ENCODE data around the gene RAB11FIP3.

The RAB11FIP3 gene

DNA sequence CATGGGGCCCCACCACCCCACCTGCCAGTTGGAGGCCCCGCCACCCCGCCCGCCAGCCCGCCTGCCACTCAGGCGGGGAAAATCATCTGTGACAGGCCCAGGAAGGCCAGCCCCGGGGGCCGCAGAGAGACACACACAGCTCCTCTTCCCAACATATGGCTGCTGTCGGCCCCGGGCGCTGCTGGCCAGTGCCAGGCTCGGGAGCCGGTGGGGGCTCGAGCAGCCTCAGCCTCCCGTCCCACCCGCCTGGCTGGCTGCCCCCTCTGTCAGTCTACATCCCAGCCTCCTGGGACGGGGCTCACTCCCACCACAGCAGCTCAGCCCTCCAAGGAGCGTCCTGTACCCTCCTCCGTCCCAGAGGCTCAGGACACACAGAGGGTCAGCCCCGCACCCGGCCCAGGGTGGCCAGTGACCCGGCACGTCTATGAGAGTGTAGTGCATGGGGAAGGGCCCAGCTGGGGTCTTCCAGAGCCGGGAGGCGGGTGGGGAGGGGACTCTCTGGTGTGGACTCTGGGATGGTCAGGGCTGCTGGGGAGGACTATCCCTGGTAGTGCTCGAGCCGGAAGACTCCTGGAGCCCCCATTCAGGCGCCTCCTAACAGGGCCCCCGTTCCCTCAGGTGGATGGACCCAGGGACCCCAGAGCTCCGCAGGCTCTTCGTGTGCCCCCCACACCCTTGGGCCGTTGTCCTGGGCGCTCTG, 131.2 kb downstream of the RAB11FIP3 start:
- DNase-seq = peak; percentile 35

DNA sequence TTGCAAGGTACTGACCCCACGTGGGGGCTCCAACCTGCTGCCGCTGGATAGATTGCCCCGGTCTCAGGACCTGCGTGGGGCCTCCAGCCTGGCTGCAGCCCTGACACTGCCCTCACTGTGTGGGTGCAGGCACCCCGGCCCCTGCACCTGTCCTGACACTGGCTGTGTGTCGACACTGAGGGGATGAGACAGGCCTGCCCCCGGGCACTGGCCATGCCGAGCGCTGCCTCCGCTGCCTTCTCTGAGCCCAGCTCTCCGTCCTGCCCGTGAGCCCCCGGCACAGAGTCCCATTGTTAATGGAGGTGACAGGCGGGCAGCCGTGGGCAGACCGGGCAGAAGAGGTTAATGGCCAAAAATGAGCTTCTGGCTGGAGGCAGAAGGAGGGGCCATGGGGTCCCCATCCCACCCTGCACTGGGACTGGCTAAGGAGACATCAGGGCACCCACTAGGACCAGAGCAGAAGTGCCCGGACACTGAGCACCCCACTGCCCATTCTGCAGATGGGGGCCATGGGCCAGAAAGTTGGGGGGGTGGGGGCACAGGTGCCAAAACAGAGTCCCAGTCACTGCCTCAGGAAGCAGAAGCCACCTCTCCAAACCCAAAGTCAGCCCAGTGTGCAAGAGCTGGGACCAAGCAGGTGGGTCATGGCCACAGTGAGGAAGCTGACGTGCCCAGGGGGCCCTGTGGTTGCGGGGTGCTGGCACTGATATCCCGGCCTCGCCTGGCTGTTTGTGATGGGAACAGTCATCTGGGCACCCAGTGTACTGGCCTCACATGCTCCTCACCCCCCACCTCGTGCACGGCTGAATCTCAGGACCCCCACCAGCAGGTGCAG, 132.2 kb downstream of the RAB11FIP3 start:
- DNase-seq = no peak

DNA sequence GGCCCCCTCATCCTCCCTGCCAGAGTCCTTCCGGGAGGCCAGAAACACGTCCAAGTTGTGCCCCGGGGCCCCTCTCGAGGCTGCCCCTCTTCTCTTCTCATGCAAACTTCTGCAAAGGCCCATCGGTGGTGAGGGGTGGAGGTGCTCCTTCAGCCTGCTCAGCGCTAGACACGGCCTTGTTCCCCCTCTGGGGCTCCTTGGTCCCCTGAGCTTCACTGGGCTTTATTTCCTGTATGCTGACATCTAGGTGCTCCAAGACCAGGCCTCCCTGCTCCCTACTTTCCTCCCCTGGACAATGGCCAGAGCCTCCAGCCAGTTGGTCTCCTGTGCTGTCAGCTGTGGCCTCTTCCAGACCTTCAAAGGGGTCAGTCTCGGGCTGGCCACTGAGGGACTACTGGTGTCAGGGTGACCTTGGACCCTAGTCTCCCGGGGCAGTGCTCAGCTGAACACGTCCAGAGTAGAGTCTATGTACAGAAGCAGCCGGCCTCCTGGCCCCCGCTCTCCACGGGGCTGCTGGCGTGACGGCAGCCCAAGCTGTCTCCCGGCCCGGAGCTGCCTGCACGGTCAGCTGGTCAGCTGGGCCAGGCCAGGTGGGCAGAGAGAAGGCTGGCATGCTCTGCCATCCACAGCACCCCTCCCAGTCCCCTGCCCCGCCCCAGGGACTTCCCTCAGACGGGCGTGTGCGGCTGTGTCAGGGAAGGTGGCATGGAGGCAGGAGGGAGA, 133.0 kb downstream of the RAB11FIP3 start:
- no peak for DNase-seq

DNA sequence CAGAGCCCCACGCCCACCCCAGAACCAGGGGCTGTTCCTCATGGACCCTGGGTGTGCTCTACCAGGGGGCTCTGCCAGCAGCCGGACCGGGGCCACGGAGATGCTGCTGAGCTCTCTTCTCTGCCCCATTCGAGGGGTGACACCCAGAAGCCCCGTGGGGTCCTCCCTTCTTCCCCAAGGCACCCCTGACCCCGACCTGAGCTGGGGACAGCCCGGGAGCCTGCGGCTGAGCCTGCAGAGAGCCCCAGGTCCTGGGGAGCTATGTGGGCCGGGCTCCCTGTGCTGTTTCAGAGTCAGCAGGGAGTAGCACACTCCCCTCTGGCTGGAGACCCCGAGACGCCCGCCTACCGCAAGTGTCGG, 133.6 kb downstream of the RAB11FIP3 start:
- DNase-seq = no peak

DNA sequence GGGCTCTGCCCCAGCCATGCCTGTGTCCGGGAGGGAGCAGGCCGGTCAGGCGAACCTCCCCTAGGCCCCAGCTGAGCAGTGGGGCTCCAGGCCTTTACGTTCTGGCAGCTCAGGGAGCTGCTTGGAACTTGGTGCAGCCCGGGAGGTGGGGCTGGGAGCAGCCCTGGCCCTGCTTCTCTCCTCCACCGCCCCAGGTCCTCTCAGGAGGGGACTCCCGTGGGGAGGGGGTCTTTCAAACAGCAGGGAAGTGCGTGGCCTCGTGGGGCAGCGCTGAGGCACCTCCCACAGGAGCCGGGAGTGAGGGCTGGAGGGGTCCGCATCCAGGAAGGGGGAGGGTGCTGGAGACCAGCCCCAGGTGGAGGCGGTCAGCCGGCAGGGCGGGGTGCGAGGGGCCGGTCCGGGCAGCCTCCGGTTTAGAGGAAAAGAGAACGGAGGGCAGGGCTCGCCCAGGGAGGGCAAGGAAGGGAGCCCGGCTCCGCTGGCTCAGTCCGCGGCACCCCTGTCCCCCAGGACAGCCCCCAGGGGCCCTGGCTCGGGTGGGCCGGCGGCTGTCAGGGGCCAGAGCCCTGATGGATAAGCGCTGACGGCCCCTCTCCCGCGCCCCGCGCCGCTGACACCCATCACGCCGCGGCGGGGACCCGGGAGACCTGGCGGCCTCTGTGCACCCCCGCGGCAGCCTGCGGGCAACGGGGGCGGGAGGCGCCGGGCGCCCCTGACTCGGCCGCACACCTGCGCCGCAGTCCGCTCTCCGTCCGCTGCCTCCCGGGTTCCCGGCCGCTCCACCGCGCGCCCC, 134.2 kb downstream of the RAB11FIP3 start:
- no peak for DNase-seq

DNA sequence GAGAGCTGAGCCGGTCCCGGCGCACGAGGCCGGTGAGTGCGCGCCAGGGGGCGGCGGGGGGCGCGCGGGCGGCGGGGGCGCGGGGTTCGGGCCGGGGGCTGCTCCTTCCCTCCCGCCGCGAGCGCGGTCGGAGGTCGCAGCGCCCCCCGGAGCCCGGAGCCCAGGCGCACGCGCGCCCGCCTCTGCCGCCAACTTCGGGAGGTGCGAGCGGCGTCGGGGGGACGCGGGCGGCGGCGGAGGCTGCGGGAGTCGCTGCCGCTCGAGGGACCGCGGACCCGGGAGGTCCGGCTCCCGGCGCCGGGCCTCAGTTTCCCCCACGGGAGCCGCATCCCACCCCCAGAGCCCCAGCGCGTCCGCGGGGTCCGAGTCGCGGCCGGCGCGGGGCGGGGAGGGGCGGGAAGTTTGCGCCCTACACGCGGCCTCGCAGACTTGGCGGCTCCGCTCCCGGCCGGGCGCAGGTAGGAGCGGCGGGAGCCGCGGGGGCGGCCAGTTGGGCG, 134.8 kb downstream of the RAB11FIP3 start, which contains the start of gene PRR35:
Gene PRR35, plus strand, starts transcription at position 191 of the 497 bp plus-strand sequence. CDS start 2,901 bp downstream, outside the sequence.
- no peak for DNase-seq

DNA sequence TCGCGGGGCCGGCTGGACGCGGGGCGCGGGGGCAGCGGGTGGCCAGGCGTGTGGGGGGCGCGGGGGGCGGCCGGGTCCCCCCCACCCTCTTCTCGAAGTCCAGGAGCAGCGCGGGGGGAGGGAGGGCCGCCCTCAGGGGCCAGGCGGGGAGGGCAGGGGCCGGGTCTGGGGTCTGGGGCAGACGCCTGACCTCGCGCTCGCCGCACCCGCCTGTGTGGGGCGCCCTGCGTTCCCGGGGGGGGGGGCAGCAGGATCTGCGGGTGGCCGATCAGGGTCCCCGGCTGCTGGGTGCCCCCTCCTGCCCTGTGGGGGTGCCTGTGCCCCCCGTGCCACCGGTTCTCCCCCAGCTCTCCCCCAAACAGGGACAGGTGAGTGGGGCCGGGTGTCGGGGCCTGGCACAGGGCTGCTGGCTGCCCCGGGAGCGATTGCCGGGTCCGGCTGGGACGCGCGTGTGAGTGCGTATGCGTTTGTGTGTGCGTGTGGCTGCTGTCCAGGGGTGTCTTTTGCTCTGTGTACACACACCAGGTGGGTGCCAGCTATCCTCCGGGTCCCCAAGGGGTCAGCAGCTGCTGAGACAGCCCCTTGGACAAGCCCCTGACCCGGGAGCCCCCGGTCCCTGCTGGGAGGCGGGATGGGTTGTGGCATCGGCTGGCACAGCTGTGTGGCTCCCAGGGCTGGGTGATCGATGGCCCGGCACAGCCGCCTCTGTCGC, 135.4 kb downstream of the RAB11FIP3 start:
- DNase-seq = no peak

DNA sequence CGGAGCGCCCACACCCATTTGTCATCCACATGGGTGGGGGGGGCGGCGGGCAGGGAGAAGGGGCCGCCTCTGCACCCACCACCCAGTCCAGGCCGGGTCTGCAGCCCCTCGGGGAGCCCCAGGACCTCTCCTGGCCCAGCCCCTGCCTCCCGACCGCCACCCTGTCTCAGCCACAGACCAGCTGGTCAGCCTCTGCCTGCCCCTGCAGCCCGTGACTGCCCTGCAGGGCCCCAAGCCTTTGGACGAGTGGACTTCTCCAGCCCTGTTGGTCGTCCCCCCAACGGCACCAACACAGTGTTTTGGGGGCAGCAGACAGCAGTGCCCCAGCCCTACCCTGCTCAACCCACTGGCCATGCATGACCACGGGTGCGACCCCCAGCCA, 136.0 kb downstream of the RAB11FIP3 start:
- DNase-seq = no peak

DNA sequence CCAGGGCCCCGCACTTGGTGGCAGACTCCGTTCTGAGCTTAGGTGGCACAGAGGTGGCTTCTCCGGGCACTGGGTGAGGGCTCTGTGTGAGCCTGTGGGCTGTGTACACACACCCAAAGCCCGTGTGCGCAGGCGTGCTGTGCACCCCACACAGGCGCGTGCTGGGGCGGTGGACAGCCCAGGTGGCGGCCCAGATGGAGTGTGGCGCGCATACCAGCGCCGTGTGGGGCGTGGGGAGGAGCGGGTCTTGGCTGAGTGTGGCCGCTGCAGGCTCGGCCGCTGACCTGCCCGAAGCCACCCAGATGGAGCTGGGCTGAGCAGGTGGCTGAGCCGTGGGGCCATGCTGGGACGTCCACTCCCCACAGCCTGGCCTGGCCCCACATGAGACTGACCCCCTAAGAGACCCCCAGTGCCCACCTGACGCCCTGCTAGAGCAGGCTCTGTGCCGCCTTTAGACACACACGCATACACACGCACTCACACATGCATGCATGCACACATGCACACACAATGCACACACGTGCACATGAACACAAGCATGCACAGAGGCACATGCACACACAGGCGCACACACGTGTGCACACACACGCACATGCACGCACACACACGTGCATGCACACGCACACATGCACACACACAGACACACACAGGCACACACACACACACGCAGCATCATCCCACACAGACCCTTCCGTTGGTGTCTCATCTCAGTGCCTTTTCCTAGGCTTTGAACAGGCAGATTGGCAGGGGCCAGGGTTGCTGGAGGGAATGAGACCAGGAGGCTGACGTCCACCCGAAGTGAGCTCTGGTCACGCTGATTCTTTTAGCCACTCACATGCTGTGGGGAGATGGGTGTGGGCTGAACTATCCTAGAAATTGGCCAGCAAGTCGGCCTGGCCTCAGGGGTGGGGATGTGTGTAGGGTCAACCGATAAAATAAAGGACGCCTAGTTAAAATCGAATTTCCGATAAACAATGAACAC, 136.8 kb downstream of the RAB11FIP3 start:
- DNase-seq = peak; percentile 28

DNA sequence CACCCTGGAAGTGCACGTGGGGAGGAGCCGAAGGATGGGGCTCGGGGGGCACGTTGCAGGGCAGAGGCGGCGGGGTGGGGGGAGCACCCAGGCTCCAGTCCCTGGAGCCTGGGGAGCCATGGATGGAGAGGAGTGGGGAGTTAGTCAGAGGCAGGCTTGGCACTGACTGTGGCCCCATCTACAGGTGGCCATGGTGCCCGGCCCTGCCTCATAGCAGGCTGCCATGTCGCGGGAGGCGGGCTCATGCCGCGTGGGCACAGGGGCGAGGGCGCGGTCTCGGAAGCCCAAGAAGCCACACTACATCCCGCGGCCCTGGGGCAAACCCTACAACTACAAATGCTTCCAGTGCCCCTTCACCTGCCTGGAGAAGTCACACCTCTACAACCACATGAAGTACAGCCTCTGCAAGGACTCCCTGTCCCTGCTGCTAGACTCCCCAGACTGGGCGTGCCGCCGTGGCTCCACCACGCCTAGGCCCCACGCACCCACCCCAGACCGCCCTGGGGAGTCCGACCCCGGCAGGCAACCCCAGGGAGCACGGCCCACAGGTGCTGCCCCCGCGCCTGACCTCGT, 137.7 kb downstream of the RAB11FIP3 start:
- no peak for DNase-seq

DNA sequence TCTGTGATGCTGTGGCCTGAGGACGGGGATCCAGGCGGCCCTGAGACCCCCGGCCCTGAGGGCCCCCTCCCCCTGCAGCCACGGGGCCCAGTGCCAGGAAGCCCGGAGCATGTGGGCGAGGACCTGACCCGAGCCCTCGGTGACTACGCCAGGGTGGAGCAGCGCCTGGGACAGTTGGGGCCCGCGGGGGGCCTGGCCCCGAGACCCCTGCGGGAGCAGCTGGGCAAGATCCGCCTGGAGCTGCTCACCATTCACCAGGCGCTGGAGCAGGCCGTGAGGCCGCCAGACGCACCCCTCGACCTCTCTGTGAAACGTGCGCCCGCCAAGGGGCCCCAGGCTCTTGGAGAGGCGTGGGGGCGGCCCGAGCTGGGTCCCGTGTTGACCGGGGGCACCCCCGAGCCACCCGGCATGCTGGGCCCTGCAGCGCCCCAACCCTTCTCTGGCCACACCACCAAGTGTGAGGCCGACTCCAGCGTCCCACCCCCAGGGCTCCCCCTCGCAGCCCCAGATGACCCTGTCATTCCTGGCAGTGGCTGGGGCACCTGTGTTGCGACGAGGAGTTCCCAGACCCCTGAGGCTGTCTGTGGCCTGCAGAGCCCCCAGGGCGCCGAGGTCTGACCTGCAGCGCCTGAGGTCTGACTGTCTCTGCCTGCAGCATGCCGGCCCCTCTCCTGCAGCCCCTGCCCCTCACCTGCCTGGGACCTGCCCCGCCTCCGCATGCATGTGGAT, 139.4 kb downstream of the RAB11FIP3 start:
- no peak for DNase-seq

DNA sequence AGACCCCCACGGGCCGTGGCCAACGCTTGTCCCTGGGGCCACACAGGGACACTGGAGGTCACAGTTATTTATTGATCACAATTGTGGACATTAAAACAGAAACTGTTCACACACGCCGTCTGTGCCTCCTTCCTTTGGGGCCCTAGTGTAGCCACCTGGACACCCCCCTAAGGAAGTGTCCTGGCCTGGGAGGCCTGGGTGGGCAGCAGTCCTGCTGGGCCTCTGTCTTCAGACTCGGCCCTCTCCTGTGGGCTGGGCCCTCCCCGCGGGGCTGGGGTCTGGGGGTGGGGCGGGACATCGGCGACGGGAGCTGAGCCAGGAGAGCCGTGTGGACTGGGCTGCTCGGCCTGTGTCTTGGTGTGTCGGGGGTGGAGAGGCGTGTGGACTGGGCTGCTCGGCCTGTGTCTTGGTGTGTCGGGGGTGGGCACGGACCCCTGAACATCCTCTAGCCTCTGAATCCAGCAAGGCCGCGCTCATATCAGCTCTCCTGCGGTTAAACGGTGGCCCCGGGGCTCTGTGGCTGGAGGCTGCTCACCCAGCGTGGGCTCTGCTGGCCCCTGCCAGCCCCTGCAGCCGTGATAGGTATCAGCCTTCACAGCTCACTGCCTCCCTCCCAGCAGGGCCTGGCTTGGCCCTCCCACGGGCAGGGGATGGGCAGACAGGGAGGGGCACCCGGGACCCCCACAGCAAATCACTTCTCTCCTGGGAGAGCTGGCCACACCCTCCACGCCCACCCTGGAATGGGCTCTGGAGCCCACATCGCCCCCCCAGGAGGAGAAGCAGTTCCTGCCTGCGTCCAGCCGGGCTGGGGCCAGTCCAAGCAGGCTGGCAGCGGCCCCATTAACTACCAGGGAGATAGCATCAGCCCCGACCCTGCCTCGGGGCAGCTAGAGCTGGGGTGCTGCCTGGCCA, 140.2 kb downstream of the RAB11FIP3 start:
- no peak for DNase-seq

DNA sequence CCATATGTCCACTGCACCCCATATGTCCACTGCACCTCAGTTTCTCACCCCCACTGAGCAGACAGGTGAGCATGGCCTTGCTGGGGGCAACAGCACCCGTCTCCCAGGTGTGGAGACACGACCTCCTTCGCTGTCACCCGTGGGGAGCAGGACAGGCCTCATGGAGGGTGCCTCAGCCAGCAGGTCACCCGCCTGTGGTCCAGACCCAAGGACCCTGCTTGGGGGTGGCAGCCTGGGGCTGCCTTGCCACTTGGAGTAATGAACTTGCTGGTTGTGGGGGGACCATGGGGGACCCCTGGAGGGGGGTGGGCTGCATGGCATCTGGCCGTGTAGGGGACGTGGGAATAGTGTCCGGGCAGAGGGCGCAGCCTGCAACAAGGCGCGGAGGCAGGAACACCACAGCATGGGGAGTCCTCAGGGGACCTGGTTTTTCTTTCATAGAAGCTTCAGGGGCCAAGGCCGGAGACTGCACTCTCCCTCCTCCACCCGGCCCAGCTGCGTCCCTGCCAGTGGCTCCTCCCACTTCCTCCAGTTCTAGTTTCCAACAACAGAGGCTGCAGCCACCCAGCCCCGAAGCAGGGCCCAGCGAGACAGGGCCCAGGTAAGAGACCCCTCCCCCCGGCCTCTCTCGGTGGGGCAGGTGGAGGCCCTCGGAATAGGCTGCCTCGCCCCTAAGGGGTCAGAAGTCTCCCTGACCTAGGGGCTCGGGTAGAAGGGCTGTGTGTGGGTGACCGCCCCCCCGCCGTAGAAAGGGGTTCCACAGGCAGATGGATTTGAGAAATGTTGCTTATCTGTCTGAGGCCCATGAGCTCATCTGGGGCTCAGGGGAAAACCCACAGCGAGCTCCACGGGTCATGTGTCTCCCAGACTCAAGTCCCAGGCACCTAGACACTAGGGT, 141.3 kb downstream of the RAB11FIP3 start, which contains the start of gene NHLRC4:
Gene NHLRC4, plus strand, starts transcription at position 531 of the 898 bp plus-strand sequence. CDS start 1,043 bp downstream, outside the sequence.
- DNase-seq = peak; percentile 69

DNA sequence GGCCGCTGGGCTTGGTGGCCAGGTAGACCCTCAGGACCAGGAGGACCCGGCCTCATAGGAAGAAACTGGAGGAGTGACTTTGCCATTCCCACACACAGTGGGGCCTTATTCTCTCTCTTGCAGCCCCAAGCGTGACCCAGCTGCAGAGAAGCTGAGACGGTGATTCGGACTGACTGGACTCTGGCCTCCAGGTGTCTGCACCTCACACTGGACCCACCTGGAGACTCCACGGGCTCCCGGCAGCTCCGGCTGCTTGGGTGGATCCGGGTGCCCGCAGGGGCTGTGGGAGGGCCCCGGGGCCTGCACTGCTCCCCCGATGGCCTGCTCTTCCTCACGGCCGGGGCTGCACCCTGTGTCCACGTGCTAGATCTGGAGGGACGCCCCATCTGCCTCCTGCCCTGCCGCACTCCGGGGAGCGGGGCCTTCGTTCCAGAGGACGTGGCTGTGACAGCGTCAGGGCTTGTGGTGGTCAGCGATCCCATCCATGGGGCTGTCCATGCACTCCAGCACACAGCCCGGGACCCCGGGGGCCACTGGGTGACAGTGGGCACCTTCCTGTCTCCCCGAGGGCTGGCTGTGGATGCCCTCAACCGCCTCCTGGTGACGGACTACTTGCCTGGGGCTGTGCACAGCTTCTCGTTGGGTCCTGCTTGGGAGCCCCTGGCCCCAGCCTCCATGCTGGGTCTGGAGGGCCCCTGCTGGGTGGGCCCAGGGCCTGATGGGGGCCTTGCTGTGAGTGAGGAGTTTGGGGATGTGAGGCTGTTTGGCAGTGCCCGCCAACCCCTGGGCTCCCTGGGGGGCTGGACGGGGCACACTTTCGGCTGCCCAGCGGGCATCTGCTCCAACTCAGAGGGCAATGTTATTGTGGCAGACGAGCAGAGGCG, 142.2 kb downstream of the RAB11FIP3 start:
- DNase-seq = no peak

DNA sequence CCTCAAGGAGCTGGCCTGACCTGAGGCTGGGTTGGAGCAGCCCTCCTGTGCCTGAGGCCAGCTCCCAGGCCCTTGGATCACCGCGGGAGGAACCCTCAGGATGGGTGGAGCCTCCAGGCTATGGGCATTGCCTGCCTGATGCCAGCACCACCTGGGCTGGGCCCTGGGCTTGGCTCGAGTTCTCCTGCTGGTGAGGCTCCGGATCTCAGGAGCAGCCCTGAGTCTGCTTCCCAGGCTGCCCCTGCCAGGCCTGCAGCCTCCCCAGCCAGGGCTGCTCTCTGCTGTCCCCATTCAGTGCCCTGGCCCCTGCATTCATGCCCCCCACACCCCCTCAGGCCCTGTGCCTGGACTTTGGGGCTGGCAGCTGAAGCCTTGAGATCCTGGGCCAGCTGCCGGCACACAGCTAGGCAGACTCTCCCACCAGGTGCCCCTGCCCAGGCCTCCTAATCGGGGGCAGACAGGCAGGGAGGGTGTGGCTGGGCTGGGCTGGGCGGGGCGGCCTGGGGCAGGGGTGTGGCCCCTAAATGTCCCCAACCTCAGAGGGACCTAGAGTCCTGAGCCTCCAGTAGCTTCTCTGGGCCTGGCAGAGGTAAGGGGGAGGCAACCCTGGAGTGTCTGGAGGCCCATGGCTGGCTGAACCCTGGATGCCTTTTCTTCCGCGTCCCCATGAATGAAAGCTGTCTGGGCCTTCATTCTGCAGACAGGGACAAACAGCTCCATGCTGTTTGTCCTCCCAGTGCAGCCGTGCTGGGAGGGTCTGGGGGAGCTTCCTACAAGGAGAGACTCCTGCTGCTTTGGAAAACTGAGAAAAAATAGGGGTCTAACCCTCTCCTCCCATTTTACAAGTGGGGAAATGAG, 143.2 kb downstream of the RAB11FIP3 start:
- no peak for DNase-seq
